ENCODE measurements around the gene PIWIL1.

The PIWIL1 gene

GRCh38 chr12:130414381-130414780 is 76.7 kb downstream of the PIWIL1 start:
- Mint-ChIP-seq H3K27me3 (ENCODE audit: low read depth, poor library complexity) (peaks cover 32% of the 10 kb centered on the region), H3K4me1 (no peaks in the 10 kb centered on the region), H3K27ac (no peak overlapping the region), H3K36me3 (ENCODE audit: low read depth) (no peaks in the 10 kb centered on the region), H3K4me3 (no peak overlapping the region), H3K9me3 (no peaks in the 10 kb centered on the region)
- DNase-seq: no peak
- TF ChIP-seq, protein P1, sequence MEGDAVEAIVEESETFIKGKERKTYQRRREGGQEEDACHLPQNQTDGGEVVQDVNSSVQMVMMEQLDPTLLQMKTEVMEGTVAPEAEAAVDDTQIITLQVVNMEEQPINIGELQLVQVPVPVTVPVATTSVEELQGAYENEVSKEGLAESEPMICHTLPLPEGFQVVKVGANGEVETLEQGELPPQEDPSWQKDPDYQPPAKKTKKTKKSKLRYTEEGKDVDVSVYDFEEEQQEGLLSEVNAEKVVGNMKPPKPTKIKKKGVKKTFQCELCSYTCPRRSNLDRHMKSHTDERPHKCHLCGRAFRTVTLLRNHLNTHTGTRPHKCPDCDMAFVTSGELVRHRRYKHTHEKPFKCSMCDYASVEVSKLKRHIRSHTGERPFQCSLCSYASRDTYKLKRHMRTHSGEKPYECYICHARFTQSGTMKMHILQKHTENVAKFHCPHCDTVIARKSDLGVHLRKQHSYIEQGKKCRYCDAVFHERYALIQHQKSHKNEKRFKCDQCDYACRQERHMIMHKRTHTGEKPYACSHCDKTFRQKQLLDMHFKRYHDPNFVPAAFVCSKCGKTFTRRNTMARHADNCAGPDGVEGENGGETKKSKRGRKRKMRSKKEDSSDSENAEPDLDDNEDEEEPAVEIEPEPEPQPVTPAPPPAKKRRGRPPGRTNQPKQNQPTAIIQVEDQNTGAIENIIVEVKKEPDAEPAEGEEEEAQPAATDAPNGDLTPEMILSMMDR (IDR thresholded peaks at IDR 0.05): no peak

DNA sequence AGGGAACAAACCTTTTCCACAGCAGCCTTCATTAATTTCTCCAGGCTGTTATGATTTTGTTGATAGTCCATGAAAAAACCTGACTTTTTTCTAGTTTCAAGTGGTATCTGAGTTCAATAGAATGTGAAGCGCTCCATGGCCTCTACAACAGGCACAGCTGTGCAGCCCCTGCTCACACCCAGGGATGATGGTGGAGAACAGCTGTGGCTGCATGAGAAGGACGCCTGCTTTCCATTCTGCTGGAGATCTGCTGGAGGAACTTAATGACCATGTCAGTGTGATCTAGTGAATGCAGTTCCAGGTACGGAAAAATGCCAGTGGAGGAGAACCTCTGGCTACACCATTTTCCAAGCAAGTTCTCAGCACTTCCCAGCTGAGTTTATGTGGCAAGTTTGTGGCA is 80.6 kb downstream of the PIWIL1 start:
- Mint-ChIP-seq H3K27me3 (ENCODE audit: low read depth, poor library complexity) (peaks cover 27% of the 10 kb centered on the region), H3K9me3 (no peaks in the 10 kb centered on the region), H3K36me3 (ENCODE audit: low read depth) (no peaks in the 10 kb centered on the region), H3K4me3 (no peak overlapping the region), H3K4me1 (peaks cover 19% of the 10 kb centered on the region), H3K27ac (no peak overlapping the region)
- TF ChIP-seq, protein P1 (IDR thresholded peaks at IDR 0.05): no peak
- DNase-seq: no peak

DNA sequence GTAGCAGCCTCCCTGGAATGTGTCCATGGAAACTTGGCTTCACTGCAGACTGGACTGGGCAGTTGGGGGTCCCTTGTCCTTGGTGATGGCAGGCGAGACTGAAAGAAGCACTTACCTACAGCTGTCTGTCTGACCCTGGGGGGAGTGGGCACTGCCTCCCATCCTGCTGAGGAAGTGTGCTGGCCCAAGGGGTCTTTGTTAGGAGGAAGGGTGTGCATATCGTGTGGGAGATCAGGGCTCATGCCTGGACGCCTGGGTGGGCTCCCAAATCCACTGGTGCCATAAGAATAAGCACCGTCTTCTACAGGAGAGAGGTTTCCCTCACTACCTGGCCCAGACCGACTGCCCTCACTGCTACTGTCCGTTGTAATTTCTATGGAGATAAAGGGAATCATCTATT is 81.4 kb downstream of the PIWIL1 start:
- TF ChIP-seq, protein P1 (IDR thresholded peaks at IDR 0.05): no peak
- Mint-ChIP-seq H3K4me3 (no peak overlapping the region), H3K27me3 (ENCODE audit: low read depth, poor library complexity) (peaks cover 22% of the 10 kb centered on the region), H3K36me3 (ENCODE audit: low read depth) (no peaks in the 10 kb centered on the region), H3K9me3 (no peaks in the 10 kb centered on the region), H3K27ac (no peak overlapping the region), H3K4me1 (peaks cover 26% of the 10 kb centered on the region)
- no peak for DNase-seq

DNA sequence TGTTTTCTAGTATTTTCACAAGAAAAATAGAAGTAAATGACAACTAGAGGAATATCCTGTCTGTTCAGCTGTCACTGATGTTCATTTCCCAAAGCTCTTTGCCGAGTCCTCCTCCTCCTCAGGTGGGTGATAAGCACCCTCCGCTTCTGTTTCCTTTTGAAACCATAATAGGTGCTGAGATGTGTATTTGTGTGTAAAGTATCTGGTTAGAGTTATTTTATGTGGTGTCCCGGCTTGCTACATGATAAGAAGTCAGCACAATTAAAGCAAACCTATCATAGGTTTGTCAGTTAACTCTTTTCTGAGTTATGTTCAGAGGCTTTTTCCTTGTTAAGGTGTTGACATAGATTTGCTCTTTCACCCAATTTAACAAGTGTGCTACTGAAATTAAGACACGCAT is 82.4 kb downstream of the PIWIL1 start:
- Mint-ChIP-seq H3K9me3 (no peaks in the 10 kb centered on the region), H3K27me3 (ENCODE audit: low read depth, poor library complexity) (peaks cover 21% of the 10 kb centered on the region), H3K27ac (no peak overlapping the region), H3K36me3 (ENCODE audit: low read depth) (no peaks in the 10 kb centered on the region), H3K4me3 (no peak overlapping the region), H3K4me1 (peaks cover 31% of the 10 kb centered on the region)
- DNase-seq: no peak
- TF ChIP-seq, protein P1 (IDR thresholded peaks at IDR 0.05): no peak

GRCh38 chr12:130421896-130422295 is 84.2 kb downstream of the PIWIL1 start:
- Mint-ChIP-seq H3K4me1 (peaks cover 35% of the 10 kb centered on the region), H3K36me3 (ENCODE audit: low read depth) (no peaks in the 10 kb centered on the region), H3K27ac (no peak overlapping the region), H3K4me3 (no peak overlapping the region), H3K27me3 (ENCODE audit: low read depth, poor library complexity) (peaks cover 17% of the 10 kb centered on the region), H3K9me3 (no peaks in the 10 kb centered on the region)
- no peak for DNase-seq
- TF ChIP-seq, protein P1 (IDR thresholded peaks at IDR 0.05): no peak
